Measurements from ENCODE around the gene MAST4. TPM values are rescaled to one million over a fixed set of nuclear protein-coding genes. Genes with fewer than 3 reads are reported as not detected.

The MAST4 gene
- total RNA-seq, 1 donor from 2014 or later = 17.2 TPM

GRCh38 chr5:67196537-67197059, 600.4 kb downstream of the MAST4 start, which contains the start of gene CD180:
TSS of gene CD180 (minus strand) at chr5:67196799. CDS start at chr5:67196641, 158 bp downstream.
- POLR2A ChIA-PET = interaction anchor here (0.9 to 16.1 kb wide), 9 partner anchors 8 to 1019 kb away, joined by 3 to 228 read pairs (median 9); partner anchors contain the start of gene PIK3R1
- Mint-ChIP-seq H3K27me3 (no peaks in the 10 kb centered on the region), H3K27ac (peak within 1 kb of the TSS; percentile 98), H3K4me1 (peaks cover 97% of the 10 kb centered on the region), H3K9me3 (peaks cover 2% of the 10 kb centered on the region), H3K36me3 (ENCODE audit: low read depth) (peaks cover 33% of the 10 kb centered on the region), H3K4me3 (peak within 1 kb of the TSS; percentile 91)
- TF ChIP-seq, protein P1, sequence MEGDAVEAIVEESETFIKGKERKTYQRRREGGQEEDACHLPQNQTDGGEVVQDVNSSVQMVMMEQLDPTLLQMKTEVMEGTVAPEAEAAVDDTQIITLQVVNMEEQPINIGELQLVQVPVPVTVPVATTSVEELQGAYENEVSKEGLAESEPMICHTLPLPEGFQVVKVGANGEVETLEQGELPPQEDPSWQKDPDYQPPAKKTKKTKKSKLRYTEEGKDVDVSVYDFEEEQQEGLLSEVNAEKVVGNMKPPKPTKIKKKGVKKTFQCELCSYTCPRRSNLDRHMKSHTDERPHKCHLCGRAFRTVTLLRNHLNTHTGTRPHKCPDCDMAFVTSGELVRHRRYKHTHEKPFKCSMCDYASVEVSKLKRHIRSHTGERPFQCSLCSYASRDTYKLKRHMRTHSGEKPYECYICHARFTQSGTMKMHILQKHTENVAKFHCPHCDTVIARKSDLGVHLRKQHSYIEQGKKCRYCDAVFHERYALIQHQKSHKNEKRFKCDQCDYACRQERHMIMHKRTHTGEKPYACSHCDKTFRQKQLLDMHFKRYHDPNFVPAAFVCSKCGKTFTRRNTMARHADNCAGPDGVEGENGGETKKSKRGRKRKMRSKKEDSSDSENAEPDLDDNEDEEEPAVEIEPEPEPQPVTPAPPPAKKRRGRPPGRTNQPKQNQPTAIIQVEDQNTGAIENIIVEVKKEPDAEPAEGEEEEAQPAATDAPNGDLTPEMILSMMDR (IDR thresholded peaks at IDR 0.05) = no peak
- peak; percentile 32 for ATAC-seq (ENCODE audit: low read depth)
- DNase-seq = no peak
- CTCF ChIA-PET = interaction anchor here (0.7 to 1.9 kb wide), 6 partner anchors 11 to 50 kb away, joined by 3 to 10 read pairs (median 3); no protein-coding TSS in a partner anchor
- intact Hi-C loops (cut with micrococcal nuclease) = loop anchor here (1.0 to 10.0 kb wide), 3 partner anchors 9 to 1238 kb away; no protein-coding TSS in a partner anchor

- intact Hi-C loops (cut with micrococcal nuclease) = loop anchor here (5.0 to 10.0 kb wide), 2 partner anchors 645 to 1237 kb away; no protein-coding TSS in a partner anchor
- Mint-ChIP-seq H3K4me3 (peak overlapping the region; percentile 91), H3K9me3 (no peaks in the 10 kb centered on the region), H3K36me3 (ENCODE audit: low read depth) (peaks cover 24% of the 10 kb centered on the region), H3K4me1 (peaks cover 97% of the 10 kb centered on the region), H3K27ac (peak overlapping the region; percentile 98), H3K27me3 (no peaks in the 10 kb centered on the region)
- no peak for ATAC-seq (ENCODE audit: low read depth)
- TF ChIP-seq, protein P1 (IDR thresholded peaks at IDR 0.05) = no peak
- ChIA-PET CTCF (interaction anchor here (1.1 to 1.9 kb wide), 4 partner anchors 10 to 42 kb away, joined by 3 to 10 read pairs (median 4); no protein-coding TSS in a partner anchor), POLR2A (interaction anchor here (1.1 to 16.1 kb wide), 7 partner anchors 7 to 1018 kb away, joined by 3 to 228 read pairs (median 17); partner anchors contain the start of gene PIK3R1)
- no peak for DNase-seq
Measured at GRCh38 chr5:67197536-67197935, 601.3 kb downstream of the MAST4 start.

DNA sequence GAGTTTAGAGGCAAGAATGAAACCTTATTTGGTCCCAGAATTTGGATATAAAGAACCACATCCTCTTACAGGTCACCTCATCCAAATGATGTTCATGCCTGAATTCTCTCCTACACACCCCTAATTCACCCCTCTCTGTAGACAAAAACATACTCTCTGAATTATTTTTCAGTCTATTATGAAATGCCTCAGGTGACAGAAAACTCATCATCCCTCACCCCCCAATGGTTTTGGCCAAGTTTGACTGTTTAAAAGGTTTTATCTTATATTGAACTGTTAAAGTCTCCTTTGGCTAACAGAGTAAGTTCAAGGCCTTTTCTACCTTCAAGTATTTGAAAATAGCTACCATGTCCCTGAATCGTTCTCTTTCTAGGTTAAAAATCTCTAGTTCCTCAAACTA, 602.7 kb downstream of the MAST4 start:
- intact Hi-C loops (cut with micrococcal nuclease) = loop anchor here (5.0 to 10.0 kb wide), 2 partner anchors 647 to 1236 kb away; no protein-coding TSS in a partner anchor
- H3K27ac Mint-ChIP-seq = peak overlapping the region; percentile 98
- DNase-seq = no peak
- H3K27me3 Mint-ChIP-seq = no peaks in the 10 kb centered on the region
- no peak for ATAC-seq (ENCODE audit: low read depth)
- H3K4me1 Mint-ChIP-seq = peaks cover 95% of the 10 kb centered on the region
- CTCF ChIA-PET = interaction anchor here (1.5 kb wide), 1 partner anchor 8 kb away, joined by 4 read pairs; no protein-coding TSS in a partner anchor
- no peaks in the 10 kb centered on the region for H3K9me3 Mint-ChIP-seq
- POLR2A ChIA-PET = interaction anchor here (1.5 to 16.1 kb wide), 5 partner anchors 6 to 33 kb away, joined by 3 to 228 read pairs (median 28); no protein-coding TSS in a partner anchor
- peak overlapping the region; percentile 55 for H3K4me3 Mint-ChIP-seq
- TF ChIP-seq, protein P1 (IDR thresholded peaks at IDR 0.05) = no peak
- peaks cover 17% of the 10 kb centered on the region for H3K36me3 Mint-ChIP-seq (ENCODE audit: low read depth)

DNA sequence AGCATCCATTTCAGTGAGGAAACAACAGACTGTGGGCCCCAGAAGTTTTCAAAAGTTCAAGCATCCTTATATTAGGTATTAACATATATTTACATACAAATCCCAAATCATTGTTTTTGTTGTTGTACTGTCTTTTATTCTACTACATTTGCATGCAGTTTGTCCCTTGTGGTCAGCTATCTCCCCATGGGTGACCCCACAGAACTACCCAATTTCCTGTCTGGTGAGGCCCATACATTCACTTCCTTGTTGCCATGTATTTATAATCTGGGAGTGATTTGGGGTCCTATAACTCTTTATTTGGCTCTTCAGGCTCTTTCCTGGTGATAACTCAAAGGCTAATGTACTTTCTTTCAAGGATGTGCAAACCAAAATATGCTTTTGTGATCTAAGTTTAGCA, 603.7 kb downstream of the MAST4 start:
- H3K27ac Mint-ChIP-seq = peak overlapping the region; percentile 98
- peaks cover 95% of the 10 kb centered on the region for H3K4me1 Mint-ChIP-seq
- H3K4me3 Mint-ChIP-seq = peak overlapping the region; percentile 24
- ChIA-PET POLR2A (interaction anchor here (0.5 to 16.1 kb wide), 5 partner anchors 6 to 1046 kb away, joined by 3 to 228 read pairs (median 11); partner anchors contain the start of gene CD180), CTCF (interaction anchor here (1.0 kb wide), 1 partner anchor 9 kb away, joined by 3 read pairs; no protein-coding TSS in a partner anchor)
- H3K9me3 Mint-ChIP-seq = no peaks in the 10 kb centered on the region
- no peaks in the 10 kb centered on the region for H3K27me3 Mint-ChIP-seq
- DNase-seq = no peak
- no peak for ATAC-seq (ENCODE audit: low read depth)
- peaks cover 11% of the 10 kb centered on the region for H3K36me3 Mint-ChIP-seq (ENCODE audit: low read depth)
- intact Hi-C loops (cut with micrococcal nuclease) = loop anchor here (5.0 to 10.0 kb wide), 4 partner anchors 648 to 1275 kb away; partner anchors contain the start of genes ERBIN and SREK1
- TF ChIP-seq, protein P1 (IDR thresholded peaks at IDR 0.05) = no peak

All from activated B cell treated with CpG ODN at 0.5 μM for 24 hours (primary cell).